Fibroblast of skin of right biceps (primary cell): ENCODE data around the gene PCSK6.
"Not testable (repeated sequence)": the region's sequence is repeated elsewhere in the genome, so short reads cannot be mapped to it uniquely, and the experiment has no call there.

ENCODE experiments used
- DNase-seq: peaks from one replicate; pipeline ENCODE4 v3.0.0-alpha.2; 2013

The PCSK6 gene

DNA sequence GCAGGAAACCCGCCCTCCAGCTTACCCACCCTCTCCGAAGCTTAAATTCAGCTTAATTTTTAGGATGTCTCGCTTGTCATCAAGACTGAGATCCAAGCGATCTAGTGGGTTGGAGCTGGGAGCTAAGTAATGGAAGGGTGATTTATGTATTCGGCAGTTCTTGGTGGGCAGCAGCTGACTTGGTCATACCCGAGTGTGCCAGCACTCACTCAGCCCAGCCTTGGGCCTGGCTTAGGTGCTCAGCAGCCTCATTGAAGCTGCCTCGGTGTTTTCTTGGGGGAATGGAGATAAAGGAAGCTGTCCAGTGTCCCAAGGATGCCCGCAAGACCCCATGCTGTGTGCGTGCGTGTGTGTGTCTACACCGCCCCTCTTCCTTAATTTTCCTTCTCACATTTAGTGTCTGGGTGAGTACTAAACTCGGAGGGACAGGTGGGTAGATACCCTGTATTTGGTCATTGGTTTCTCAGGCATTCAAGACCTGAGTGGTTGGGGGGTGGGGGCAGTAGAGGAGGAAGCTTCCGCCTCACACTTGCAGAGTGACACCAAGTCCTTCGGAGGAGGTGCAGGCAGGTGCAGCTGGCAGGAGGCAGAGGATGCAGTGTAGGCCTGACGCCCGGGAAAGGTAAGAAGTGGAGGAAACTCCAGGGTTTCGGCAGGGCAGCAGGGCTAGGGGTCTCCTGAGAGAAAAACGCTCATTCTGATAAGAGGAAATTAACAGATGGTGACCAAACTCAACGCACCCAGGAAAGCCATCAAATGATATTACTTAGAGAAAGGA lies 92.8 kb downstream of the PCSK6 start:
- DNase-seq, result no peak

DNA sequence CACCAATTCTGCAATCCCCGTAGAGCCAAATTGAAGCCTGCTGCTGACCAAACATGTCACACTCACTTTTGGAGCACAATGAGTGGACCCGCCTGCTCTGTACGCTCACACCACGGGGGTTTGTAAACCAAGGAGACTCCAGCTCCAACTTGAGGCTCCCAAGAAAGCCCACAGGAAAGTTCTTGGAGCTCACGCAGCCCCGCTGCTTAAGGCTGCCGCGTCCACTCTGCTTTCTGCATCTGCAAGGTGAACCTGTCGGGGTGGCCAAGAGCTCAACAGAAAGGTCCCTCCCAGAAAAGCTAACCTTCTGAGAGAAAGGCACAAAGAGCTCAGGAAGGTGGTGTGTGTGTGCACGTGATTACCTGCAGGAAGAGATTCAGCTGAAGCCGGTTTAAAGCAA lies 94.9 kb downstream of the PCSK6 start:
- DNase-seq, result no peak

DNA sequence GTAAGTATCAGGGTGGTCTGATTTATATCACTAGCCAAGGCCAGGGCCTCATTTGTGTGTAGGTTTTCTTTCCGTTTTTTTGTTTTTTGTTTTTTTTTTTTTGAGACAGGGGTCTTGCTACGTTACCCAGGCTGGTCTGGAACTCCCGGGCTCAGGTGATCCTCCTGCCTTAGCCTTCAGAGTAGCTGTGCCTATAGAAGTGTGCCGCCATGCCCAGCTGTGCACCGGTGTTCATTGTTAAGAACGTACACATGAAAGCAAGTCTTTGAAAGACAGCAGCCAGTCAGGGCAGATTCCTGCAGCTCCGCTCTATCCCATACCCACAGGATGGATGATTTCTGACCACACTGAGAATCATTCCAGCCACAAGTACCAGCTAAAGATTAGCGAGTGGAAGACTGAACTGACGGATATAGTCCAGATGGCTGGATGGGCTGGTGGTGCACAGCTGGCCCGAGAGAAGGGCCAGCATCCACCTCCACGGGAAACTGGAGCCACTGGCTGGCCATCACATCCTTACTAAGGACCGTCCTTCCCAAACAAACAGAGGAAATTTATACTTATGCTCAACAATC lies 95.4 kb downstream of the PCSK6 start:
- no peak for DNase-seq

DNA sequence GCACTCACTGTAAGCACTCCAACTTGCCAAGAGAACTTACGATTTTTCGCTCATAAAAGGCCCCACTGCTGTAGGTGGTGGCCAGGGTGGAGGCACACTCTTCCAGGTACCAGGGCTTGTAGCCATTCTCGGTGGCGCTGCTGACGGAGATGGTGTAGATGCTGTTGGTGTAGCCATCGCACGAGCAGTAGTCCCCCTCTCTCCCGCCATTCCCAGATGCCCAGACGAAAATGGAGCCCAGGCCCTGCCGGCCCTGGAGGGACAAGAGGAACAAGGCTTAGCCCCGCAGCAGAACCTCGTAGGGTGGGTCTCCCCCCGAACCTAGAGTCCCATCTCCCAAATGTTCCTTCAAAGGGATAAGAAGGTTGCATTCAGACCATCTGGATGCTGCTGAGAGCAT lies 96.3 kb downstream of the PCSK6 start:
- no peak for DNase-seq

DNA sequence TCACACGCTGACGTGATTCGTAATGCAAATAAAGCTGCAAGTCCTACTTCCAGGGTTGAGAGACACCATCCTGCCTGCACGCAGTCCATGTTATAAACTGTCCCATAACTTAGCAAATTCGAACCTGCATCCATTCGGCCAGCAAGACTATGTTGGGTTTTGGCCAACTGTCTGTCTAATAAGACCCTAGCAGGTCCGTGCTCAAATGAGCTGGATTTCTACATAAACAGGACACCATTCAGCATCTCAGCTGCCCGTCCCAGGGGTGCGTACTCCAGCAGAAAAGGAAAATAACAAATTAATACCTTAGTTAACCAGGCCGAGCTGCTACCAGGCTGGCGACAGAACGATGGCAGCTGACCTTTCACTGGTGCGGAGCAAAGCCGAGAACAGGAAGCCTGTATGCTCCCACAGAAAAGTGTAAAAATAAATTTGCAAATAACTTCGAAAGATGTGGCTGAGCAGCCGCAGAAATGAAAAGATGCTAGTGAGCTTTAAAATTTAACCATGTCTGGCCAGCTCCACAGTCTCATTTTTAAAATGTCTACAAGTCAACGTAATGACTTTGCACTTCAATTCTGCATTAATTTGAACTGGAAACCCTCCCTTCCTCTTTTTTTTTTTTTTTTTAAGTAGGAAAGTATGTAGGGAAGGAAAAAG lies 97.4 kb downstream of the PCSK6 start:
- no peak for DNase-seq

DNA sequence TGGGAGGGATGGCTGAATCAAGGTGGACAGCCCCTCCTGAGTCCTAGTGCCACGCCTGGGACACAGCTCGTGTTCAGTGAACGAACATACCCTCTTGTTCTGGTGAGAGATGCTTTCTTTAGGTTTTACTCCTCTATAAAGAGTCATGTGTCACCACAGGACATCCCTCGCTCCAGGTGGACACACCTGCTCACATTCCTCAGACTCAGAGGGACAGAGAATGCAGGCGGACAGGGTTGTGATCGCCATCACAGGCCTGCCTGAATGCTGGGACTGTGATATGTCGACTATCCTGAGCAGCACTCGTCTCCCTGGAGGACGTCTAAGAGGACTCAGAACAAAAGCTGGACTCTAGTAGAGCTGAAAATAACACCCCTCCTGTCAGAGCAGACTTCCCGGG lies 98.1 kb downstream of the PCSK6 start:
- DNase-seq, result no peak

DNA sequence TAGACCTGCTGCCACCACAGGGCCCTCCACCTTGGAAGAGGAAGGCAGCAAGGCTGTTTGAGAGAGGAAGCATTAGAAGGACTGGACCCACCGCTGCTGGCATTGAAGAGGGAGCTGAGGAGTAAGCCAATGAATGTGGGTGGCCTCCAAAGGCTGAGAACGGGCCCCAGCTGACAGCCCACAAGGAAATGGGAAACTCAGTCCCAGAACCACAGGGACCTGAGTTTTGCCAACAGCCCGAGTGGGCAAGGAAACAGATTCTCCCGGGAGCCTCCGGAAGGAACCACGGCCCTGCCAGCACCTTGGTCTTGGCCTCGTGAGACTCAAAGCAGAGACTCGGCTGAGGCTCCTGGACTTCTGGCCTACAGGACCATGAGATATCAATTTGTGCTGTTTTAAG lies 99.0 kb downstream of the PCSK6 start:
- no peak for DNase-seq

DNA sequence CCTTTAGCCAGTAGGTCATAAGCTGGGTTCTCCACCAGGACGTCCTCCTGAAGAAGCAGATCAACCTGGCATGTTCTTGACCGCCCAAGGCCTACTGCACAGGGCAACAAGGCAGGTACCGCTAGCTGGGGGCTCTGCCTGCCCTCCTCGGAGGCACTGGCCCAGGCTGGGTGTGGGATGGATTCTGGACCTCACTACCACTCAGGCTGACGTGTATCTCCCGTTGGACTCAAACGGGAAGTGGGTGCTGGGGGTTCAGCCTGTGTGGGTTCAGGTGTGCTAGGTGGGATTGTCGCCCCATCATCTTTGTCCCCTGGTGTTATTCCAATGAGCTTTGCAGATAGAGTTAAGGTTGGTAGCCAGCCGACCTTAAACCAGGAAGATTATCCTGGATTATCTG lies 99.4 kb downstream of the PCSK6 start:
- no peak for DNase-seq

DNA sequence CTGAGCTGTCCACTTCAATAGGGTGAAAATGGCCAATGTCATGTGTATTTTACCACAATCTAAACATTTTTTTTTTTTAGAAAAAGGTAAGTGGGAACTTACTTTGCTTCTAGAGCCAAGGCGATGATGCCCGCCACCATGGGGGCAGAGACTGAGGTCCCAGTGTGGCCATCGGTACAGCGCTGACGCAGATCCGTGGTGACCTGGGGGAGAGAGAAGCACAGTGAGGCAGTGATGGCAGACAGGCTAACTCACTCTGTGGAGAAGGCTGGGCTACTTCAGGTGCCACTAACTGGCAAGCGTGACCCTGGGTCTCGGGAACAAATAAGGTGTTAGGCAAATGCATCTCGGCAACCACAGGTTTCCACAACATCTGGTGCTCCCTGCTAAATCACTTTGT lies 100.1 kb downstream of the PCSK6 start:
- no peak for DNase-seq

DNA sequence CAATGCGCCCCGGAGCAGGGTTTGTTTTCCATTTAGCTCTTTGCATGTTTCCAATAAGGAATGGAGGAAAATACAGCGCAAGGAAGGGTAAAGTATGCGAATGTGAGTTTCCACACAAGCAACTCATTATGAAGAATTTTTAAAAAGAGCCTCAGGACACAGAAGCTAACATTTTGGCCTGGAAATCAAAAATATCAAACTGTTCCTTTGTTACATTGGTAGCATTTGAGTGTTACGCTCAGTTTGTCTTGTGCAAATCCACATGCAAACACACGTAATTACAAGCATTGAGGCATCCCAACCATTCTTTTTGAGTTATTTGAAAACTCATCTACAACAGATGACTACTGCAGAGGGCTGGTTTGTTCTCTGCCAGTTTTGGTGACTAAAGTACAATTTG lies 101.5 kb downstream of the PCSK6 start:
- DNase-seq, result no peak

DNA sequence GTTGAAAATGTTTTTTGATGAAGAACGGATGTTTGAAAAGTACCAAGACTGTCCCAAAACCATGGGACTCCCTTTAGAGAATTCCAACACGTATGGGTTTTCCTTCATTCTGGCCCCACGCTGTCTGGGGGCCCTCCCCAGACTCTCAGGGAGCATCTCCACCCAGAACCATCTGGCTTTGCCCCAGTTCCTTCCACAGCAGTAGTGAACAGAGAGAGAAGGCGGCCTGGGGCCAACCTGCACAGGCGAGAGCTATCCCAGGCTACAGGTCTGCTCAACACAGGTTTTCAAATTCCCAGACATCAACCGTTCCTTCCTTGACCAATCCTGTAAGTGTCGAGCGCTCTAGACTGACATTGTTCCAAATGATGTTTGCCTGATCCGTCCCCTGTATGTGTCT lies 101.9 kb downstream of the PCSK6 start:
- no peak for DNase-seq

DNA sequence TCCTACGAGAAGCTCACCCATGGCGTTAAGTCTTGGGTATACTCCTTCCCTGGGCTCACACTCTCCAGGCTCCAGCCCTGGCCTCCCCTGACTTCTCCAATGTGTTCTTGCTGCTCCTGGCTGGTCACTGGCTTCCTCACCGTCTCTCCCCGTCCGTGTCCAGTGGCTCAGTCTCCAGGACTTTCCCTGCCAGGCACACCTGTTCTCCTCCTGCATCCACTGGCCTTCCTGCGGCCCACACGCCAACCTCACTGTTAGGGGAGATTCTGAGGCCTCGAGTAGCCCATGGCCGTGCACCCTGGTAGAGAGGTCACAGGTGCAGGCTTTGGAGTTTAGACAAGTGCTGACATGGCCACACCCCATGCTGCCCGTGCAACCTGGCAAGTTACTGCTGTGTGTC lies 102.5 kb downstream of the PCSK6 start:
- no peak for DNase-seq

DNA sequence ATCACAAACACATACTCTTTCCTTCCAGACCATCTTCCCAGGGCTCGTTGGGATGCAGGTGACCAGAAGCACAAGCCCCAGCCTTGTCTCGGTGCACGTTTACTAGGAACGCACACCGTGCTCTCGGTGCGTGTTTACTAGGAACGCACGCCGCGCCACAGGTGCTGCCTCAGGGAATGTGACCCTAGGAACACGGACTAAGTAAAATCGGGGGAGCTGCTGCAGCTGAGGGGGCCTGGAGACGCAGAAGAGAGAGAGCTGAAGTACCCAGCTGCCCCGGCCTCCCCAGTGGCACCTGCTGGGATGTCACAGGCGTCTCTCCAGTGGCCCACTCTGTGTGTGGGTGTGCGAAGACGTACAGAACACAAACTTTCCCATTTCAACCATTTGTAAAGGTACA lies 103.5 kb downstream of the PCSK6 start:
- DNase-seq, result no peak

DNA sequence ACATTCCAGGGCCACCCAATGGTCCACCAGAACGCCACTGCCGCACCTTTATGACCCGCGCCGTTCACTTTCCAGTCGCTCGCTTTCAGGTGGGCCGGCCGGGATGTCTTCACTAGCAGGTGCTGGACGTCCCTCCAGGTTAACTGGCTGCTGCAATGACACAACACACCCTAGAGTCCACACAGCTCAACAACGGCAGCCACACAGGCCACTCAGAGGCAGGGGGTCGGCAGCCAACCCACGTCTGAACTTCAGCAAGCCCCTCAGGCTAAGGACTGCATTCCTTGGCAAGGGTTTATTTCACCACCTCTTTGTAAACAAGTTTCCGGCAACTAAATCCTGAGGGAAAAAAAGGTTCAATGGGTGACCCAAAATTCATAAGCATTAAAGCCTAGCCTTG lies 105.2 kb downstream of the PCSK6 start:
- DNase-seq, result no peak

DNA sequence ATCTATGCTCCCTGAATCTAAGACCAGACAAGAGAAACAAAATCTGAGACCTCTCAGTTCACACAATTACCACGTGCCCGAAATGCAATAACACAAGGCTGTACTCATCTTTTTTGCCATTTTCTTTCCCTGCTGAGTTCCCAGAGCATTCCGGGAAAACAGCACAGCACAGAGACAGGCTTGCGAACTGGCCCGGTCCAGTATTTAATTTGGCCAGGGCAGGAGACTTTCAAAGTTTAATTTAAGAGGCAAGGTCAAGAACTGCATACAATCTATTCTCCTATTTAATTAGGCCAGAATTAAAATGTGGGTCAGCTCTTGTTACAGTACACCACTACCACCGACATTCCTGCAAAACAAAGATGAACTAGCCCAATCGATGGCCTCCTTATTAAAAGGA lies 107.0 kb downstream of the PCSK6 start:
- no peak for DNase-seq

DNA sequence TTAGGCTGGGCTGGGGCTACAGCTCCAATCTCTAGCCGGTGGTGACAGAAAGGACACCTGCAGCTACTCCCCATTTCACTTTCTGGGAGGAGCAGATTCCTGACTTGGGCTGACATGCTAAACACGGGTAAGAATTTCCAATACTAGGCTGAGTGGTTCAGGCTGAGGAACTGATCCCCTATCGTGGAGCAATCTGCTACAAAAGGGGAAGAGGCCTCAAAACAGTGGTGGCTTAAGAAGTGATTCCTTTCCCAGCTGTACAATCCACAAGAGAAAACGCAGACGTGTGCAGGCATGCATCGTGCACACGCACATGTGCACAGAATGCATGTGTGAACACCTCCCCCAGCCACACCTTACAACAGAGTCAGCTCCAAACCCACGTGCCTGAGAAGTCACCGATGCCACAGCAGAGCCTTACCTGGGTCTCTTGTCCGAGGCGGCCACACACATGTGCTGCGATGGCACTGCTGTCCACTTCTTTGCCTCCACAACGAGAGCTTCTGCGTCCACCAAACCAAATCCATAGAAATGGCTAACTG lies 107.8 kb downstream of the PCSK6 start:
- DNase-seq, result no peak

DNA sequence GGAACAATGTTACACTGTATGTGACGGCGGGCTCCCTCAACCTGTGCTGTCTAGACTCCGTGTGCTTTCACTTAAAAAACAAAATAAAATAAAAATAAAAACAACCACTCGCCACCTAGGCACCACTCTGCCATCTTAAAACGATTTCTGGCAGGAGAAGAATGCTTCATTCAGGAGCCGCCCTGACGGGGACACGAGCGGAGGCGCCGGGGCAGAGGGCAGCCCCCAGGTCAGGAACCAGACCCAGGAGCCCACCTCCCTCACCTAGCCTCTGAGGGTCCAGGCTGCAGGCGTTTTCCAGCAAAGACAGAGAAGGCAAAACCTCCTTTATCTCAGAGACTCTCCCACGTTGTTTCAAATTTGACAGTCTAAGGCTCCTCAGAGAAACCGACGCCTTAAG lies 109.4 kb downstream of the PCSK6 start:
- DNase-seq, result no peak

DNA sequence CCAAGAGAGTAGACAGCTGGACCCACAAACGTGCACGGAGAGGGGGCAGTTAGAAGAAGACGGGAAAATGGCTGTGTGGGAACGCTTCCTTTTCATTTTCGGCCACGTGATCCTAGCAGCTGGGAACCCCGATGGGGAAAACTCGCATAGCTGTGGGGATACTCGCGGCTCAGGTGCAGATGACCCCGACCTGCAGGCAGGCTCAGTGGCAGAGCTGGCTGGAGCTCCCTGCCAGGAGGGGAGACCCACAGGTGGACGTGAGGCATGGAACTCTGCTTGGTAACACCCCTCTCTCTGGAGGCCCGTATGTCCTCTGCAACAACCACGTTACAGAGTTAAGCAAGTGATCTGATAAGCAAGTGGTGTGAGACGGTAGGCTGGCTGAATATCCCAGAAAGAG lies 109.9 kb downstream of the PCSK6 start:
- no peak for DNase-seq

DNA sequence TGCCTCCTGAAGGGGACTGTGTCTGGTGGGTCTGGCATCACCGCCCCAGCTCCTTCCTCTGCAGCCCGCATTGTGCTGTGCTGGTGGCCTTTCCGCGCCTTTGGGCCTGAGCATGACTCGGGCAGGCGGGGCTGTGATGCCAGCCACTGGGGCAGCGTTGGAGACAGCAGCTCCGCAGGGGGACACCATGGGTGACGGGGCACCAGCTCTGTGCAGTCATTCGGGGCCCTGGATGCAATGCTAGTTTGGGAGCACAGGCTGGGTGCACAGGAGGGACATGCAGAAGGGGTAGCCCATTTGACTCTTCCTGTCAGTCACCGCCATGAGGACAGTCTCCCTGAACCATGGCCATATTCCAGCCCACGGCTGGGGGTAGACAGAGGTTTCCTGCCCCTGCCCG lies 110.6 kb downstream of the PCSK6 start:
- no peak for DNase-seq

DNA sequence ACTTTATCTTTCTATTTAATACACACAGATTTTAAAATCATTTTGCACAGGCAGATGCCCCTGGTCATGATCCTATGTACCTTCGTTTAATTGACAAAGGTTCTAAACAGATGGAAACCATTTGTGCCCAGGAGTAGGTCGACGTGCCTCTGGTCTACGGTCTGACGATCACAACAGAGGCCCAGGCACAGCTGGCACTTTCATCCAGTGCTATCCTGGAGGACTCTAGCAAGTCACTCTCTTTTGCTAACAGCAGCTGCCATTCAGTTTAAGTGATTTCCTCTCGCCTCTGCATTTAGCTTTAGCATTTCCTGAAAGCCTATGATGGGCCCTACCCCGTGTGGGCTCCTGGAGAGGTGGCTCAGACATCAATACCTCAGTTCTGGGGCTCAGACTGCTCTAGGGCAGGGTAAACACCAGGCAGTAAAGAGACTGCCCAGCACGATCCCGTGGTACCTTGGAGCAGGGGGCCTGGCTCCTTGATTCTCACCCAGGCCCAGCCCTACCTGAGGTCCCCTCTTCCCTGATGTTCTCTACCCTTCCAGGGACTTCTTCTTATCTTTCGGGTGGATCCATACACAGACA lies 111.2 kb downstream of the PCSK6 start:
- DNase-seq, result no peak

DNA sequence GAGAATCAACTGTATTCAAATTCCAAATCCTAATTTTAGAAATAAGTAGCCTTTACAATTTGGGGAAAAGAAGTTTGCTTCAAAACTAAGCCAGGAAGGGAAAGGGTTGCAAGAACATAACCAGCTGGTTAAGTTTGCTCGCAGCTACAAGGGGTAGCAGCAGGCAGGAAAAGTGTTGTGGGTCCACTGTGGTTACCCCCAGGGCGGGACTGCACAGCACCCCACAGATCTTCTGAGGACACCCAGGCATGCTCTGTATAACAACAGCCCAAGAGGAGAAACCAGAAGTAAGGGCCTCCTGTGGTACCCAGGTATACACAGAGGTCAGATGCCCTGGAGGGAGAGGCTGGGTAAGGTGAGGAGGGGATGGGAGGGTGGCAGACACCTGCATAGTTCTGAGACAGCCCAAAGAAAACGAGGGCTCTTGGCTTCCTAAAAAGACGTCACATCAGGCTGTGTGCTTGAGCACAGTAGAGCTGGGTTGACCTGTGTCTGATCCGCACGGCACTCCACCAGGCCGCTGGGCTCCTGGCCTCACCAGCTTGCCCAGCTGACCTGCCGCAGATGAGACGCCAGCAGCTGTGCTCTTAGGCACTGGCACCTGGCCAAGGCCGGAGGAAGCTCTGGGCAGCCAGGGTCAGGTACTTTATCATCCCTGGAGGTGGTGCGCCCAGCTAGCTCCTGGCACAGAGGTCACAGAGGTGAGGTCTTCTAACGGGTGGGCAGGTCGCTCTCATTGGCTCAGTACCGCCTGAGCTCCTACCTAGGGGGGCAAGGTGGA lies 112.7 kb downstream of the PCSK6 start:
- DNase-seq, result no peak

DNA sequence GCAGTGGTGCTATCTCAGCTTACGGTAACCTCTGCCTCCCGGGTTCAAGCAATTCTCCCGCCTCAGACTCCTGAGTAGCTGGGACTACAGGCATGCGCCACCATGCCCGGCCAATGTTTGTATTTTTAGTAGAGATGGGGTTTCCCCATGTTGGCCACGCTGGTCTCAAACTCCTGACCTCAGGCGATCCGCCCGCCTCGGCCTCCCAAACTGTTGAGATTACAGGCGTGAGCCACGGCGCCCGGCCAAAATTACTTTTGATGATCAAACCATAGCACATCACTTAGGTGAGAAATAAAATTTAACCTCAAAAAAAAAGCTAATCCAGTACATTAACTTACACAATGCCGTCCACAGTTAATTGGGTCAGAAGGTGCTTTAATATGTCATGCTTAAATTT lies 114.5 kb downstream of the PCSK6 start:
- not testable (repeated sequence) for DNase-seq

DNA sequence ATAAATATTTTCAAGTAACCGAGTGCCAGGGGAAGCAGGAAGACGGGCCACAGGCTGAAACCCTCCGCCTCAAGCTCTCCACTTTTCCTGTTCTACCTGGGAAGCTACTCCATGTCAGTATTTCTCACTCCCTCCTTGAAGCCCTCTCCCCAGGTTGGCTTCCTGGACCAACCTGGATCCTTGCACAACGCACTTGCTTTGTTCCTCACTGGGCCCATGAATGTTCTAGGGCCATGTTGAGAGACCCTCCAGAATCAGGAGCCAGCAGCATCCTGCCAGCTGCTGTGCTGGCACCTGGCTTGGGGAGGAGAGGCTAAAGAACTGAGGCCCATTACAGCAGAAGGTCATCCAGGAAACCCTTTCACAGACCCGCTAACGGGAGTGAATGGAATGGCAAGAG lies 115.2 kb downstream of the PCSK6 start:
- DNase-seq, result no peak
